ENCODE measurements around the gene PPP1R26.

PPP1R26 gene

GRCh38 chr9:135464181-135464580, 15.4 kb upstream of the PPP1R26 start:
- ATAC-seq, result no peak
- DNase-seq, result no peak

- DNase-seq, result peak; percentile 55
- ATAC-seq, result peak; percentile 77
These were observed 10.6 kb upstream of the PPP1R26 start for GRCh38 chr9:135468854-135469521.

- DNase-seq (no peak), ATAC-seq (no peak)
These were observed 7.6 kb upstream of the PPP1R26 start for GRCh38 chr9:135471791-135472640.

- no peak for DNase-seq
- no peak for ATAC-seq
These were observed 5.5 kb upstream of the PPP1R26 start for GRCh38 chr9:135473972-135474543.

GRCh38 chr9:135474915-135475314, 4.7 kb upstream of the PPP1R26 start:
- ATAC-seq (no peak), DNase-seq (peak; percentile 32)

GRCh38 chr9:135476561-135477355, 2.8 kb upstream of the PPP1R26 start:
- no peak for DNase-seq

GRCh38 chr9:135478191-135478590, 1.4 kb upstream of the PPP1R26 start:
- no peak for DNase-seq
- ATAC-seq, result no peak

More at GRCh38 chr9:135476561-135477355, 2.8 kb upstream of the PPP1R26 start:
- ATAC-seq, result no peak

- DNase-seq, result no peak
- peak; percentile 9 for ATAC-seq
These were observed 633 bp upstream of the PPP1R26 start for GRCh38 chr9:135478829-135479468.

- DNase-seq, result no peak
These were observed 723 bp downstream of the PPP1R26 start for GRCh38 chr9:135480071-135480939.

GRCh38 chr9:135480940-135481310, 1.3 kb downstream of the PPP1R26 start:
- no peak for DNase-seq
- ATAC-seq, result no peak

More at GRCh38 chr9:135480071-135480939, 723 bp downstream of the PPP1R26 start:
- ATAC-seq, result no peak

GRCh38 chr9:135482015-135482754, 2.6 kb downstream of the PPP1R26 start:
- ATAC-seq, result no peak

GRCh38 chr9:135484460-135485277, 5.1 kb downstream of the PPP1R26 start:
- ATAC-seq (no peak), DNase-seq (no peak)

More at GRCh38 chr9:135482015-135482754, 2.6 kb downstream of the PPP1R26 start:
- no peak for DNase-seq

- ATAC-seq (no peak), DNase-seq (no peak)
These were observed 5.8 kb downstream of the PPP1R26 start for GRCh38 chr9:135485385-135485784.

- ATAC-seq, result no peak
- DNase-seq, result no peak
These were observed 6.2 kb downstream of the PPP1R26 start for GRCh38 chr9:135485832-135486231.

GRCh38 chr9:135486267-135487065, 6.9 kb downstream of the PPP1R26 start:
- ATAC-seq, result no peak

GRCh38 chr9:135487281-135488012, 7.9 kb downstream of the PPP1R26 start:
- ATAC-seq (no peak), DNase-seq (no peak)

More at GRCh38 chr9:135486267-135487065, 6.9 kb downstream of the PPP1R26 start:
- no peak for DNase-seq

GRCh38 chr9:135488013-135488330, 8.4 kb downstream of the PPP1R26 start:
- no peak for DNase-seq
- no peak for ATAC-seq

GRCh38 chr9:135488527-135488926, 8.9 kb downstream of the PPP1R26 start:
- ATAC-seq, result no peak
- no peak for DNase-seq
